Gastroesophageal sphincter (tissue), 4 donors: ENCODE results near the gene DNAL1. TPM values are rescaled to one million over a fixed set of nuclear protein-coding genes. Genes with fewer than 3 reads are reported as not detected.

Experiments
- ATAC-seq: fragments of 150-250 bp; one replicate; pipeline ENCODE4 v1.9.1; 2016; ENCODE audit warnings: mild to moderate bottlenecking, moderate library complexity
- H3K27ac ChIP-seq, 4 donors: fragments of 200-600 bp; sonication (generic) in 3 of 4; 1 replicate in 3 of 4; 2 replicates in 1 of 4; pipeline ENCODE4 v1.5.1; 2016 to 2019
- H3K27me3 ChIP-seq: fragments of 200-600 bp; sonication (generic); one replicate; pipeline ENCODE4 v1.5.1; 2019
- H3K36me3 ChIP-seq, 2 donors: fragments of 200-600 bp; sonication (generic); one replicate each; pipeline ENCODE4 v1.5.1; 2019; ENCODE audit warnings: control low read depth in 1 of 2
- H3K4me1 ChIP-seq, 3 donors: fragments of 200-600 bp; sonication (generic); 1 replicate in 2 of 3; 2 replicates in 1 of 3; pipeline ENCODE4 v1.5.1; 2016 to 2019; ENCODE audit warnings: control low read depth in 2 of 3
- H3K4me3 ChIP-seq, 2 donors: fragments of 200-600 bp; sonication (generic); one replicate each; pipeline ENCODE4 v1.5.1; 2019; ENCODE audit warnings: mild to moderate bottlenecking in 1 of 2, moderate library complexity in 1 of 2
- H3K9me3 ChIP-seq, 3 donors: fragments of 200-600 bp; sonication (generic); one replicate each; pipeline ENCODE4 v1.5.1; 2017 to 2019; ENCODE audit warnings: control low read depth in 2 of 3
- EP300 ChIP-seq: sonication (generic); formaldehyde crosslinking; IDR thresholded peaks from one replicate; pipeline ENCODE4 v1.6.1; 2017; ENCODE audit warnings: antibody characterized with exemption, mild to moderate bottlenecking
- POLR2A ChIP-seq, 2 donors: fragments of 450-650 bp; IDR thresholded peaks; one replicate each; pipeline ENCODE4 v1.6.1; 2017; ENCODE audit warnings: antibody characterized with exemption in 2 of 2, mild to moderate bottlenecking in 2 of 2, moderate library complexity in 1 of 2
- POLR2AphosphoS5 ChIP-seq: sonication (generic); formaldehyde crosslinking; IDR thresholded peaks from one replicate; pipeline ENCODE4 v1.6.1; 2017; ENCODE audit warnings: antibody characterized with exemption
- WGBS, 2 donors: methylation state at CpG; one replicate each; pipeline ENCODE4 v1.1.5; 2018; ENCODE audit warnings: low coverage in 1 of 2; 5-methylcytosine and 5-hydroxymethylcytosine counted together
- small RNA-seq, 4 donors: library from RNA; depleted of rRNA; stranded (forward); fragments of <200 nt; gene quantifications; one replicate each; pipeline ENCODE3, GENCODE V24; 2016
- total RNA-seq, 4 donors: library from RNA; depleted of rRNA; stranded (reverse); fragments of >200 nt; gene quantifications; one replicate each; pipeline ENCODE4 v1.1.0, GENCODE V29; 2016
- TF ChIP-seq, protein P1 (sequence below), 4 experiments: fragments of 200-600 bp in 2 of 4; fragments of 450-650 bp in 2 of 4; sonication (generic) in 1 of 4; IDR thresholded peaks; one replicate each; pipeline ENCODE4 v1.5.1; 2017 to 2019; ENCODE audit warnings: antibody characterized with exemption in 4 of 4, mild to moderate bottlenecking in 2 of 4, moderate library complexity in 2 of 4

Gene DNAL1
- total RNA-seq, 4 donors from 2014 or later = 8.9 to 18.2 (median 10.4) TPM

DNA sequence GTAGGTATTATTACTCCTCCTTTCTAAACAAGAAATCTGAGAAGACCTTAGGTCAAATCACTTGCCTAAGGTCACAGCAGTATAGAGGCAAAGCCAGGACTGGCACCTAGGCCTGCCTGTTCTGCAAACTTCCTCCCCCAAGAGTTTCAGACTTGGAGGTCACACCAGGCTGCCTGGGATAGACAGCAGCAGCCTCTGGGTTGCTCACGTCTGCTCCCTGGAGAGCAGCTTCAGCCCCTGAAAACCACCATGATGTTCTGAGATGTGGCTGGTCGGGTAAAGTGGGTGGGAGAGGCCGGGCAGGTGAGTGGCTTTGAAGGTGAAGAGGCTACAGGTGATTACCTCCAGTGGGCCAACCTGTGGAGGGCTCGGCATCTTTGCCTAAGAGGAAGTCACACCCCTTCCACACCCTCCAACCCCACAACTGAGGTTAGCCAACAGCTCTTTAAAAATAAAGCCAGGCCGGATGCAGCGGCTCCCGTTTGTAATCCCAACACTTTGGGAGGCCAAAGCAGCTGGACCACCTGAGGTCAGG lies 106.4 kb downstream of the DNAL1 start:
- Histone ChIP-seq H3K9me3 (no peaks in the 10 kb centered on the region), H3K4me1 (peaks cover 51 to 100% (median 81%) of the 10 kb centered on the region in 3 donors), H3K27ac (peak overlapping the region; percentile 75 to 100 (median 98)), H3K27me3 (no peaks in the 10 kb centered on the region), H3K36me3 (no peaks in the 10 kb centered on the region), H3K4me3 (no peak overlapping the region)
- no peak for ATAC-seq
- TF ChIP-seq POLR2A (IDR thresholded peaks at IDR 0.05) = no peak
- TF ChIP-seq EP300 = no peak
- TF ChIP-seq POLR2AphosphoS5 = no peak
- TF ChIP-seq, protein P1, sequence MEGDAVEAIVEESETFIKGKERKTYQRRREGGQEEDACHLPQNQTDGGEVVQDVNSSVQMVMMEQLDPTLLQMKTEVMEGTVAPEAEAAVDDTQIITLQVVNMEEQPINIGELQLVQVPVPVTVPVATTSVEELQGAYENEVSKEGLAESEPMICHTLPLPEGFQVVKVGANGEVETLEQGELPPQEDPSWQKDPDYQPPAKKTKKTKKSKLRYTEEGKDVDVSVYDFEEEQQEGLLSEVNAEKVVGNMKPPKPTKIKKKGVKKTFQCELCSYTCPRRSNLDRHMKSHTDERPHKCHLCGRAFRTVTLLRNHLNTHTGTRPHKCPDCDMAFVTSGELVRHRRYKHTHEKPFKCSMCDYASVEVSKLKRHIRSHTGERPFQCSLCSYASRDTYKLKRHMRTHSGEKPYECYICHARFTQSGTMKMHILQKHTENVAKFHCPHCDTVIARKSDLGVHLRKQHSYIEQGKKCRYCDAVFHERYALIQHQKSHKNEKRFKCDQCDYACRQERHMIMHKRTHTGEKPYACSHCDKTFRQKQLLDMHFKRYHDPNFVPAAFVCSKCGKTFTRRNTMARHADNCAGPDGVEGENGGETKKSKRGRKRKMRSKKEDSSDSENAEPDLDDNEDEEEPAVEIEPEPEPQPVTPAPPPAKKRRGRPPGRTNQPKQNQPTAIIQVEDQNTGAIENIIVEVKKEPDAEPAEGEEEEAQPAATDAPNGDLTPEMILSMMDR (IDR thresholded peaks at IDR 0.05) = no peak
- no CpG with 5 or more reads among the region's 7 CpGs for WGBS, 2 donors

DNA sequence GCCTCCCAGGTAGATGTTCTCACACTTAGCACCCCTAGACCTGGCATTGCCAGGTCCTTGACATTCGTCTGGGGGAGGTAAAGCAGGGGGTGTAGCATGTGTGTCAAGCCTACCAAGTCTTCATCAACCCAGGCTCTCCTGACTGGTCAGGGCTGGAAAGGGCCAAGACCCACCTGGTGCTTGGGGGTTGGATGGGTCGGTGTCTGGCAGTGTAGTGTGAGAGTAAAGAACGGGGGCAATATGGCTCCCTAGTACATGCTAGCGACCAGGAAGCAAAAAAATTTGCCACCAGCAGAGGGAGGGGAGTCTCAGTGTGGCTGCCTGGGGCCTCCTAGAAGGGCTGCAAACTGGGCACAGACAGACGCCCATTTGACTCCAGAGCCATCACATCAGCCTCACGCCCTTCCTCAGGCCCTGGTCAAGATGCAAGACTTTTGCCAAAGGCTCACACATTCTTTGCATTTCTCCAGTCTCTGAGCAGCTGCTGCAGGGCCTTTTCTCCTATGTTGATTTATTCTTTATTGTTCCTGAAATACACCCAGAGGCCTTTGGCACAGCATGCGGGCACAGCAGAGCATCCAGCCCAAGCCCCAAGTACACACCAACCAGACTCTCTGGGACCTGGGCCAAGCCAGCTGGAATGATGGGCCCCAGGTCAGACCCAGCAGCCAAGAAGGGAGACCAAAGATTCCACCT lies 107.7 kb downstream of the DNAL1 start:
- Histone ChIP-seq H3K4me3 (no peak overlapping the region), H3K27me3 (no peaks in the 10 kb centered on the region), H3K27ac (peak overlapping the region; percentile 95 to 100 (median 98)), H3K4me1 (peaks cover 47 to 100% (median 81%) of the 10 kb centered on the region in 3 donors), H3K9me3 (no peaks in the 10 kb centered on the region), H3K36me3 (no peaks in the 10 kb centered on the region)
- 44% methylated on average over 5 of the region's 7 CpGs; no CpG with 5 or more reads in 1 of the 2 donors for WGBS, 2 donors
- ATAC-seq = peak; percentile 58
- peak; percentile 79 for TF ChIP-seq POLR2AphosphoS5
- no peak for TF ChIP-seq EP300
- TF ChIP-seq, protein P1 (IDR thresholded peaks at IDR 0.05) = peak in 3 of 4 experiments; percentile 45 to 54 (median 48)

Small RNA genes lying within 50 kb of the gene (small RNA-seq; reads per million reads assigned to genes)
- gene RNU6-240P = 0 reads per million in 4 donors

Other genes starting within 250 kb of the DNAL1 start
- gene NUMB, start 186.4 kb upstream of the DNAL1 start, total RNA-seq = 10 to 100 TPM; 42.4 to 63.5 (median 51.0) TPM
- gene RIOX1, start 154.1 kb upstream of the DNAL1 start, total RNA-seq = 10 to 100 TPM; 13.6 to 21.8 (median 18.1) TPM
- gene ACOT1, start 107.8 kb upstream of the DNAL1 start, total RNA-seq = 10 to 100 TPM in 3 of 4 donors, 1 to 10 TPM in 1; 9.8 to 17.9 (median 16.5) TPM
- under 1 TPM; 0.31 to 0.54 (median 0.35) TPM for gene HEATR4, start 86.0 kb upstream of the DNAL1 start, total RNA-seq
- 100 to 1,000 TPM in 3 of 4 donors, 10 to 100 TPM in 1; 37.6 to 156 (median 107) TPM for gene ACOT2, start 75.8 kb upstream of the DNAL1 start, total RNA-seq
- gene ACOT4, start 53.1 kb upstream of the DNAL1 start, total RNA-seq = under 1 TPM in 2 of 4 donors, not detected in 2; 0.31 to 0.50 TPM
- gene ACOT6, start 32.5 kb upstream of the DNAL1 start, total RNA-seq = not detected
- 10 to 100 TPM; 41.7 to 95.2 (median 47.6) TPM for gene PNMA1, start 69.4 kb downstream of the DNAL1 start, total RNA-seq
- gene PTGR2, start 206.8 kb downstream of the DNAL1 start, total RNA-seq = 10 to 100 TPM in 1 of 4 donors, 1 to 10 TPM in 3; 3.3 to 34.6 (median 5.4) TPM
- 10 to 100 TPM; 41.7 to 62.3 (median 52.5) TPM for gene ZNF410, start 241.9 kb downstream of the DNAL1 start, total RNA-seq